ENCODE data around the gene AQP6. TPM values are rescaled to one million over a fixed set of nuclear protein-coding genes. Genes with fewer than 3 reads are reported as not detected.

AQP6 gene
- total and polyA plus RNA-seq, 2 experiments from 2014 or later = 0.23 TPM; not detected in 1

DNA sequence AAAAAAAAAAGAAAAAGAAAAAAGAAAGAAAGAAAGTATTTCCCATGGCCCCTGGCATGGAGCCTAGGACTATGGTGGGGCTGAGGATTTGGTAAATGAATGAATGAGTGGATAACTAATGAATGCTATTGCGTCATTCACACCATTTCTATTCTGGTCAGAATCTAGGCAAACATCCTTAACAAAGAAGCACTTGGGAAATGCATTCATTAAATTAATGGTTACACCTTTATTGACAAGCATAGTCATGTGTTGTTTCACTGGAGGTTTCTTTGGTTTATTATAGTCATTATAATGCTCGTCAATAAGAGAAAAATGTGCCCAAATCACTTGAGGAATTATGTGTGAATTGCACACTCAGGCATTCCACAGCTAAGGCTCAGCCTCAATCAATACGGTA lies 35.8 kb upstream of the AQP6 start:
- no peak overlapping the region for H2AFZ ChIP-seq
- 89% methylated on average over 3 of the region's 3 CpGs for WGBS (ENCODE audit: low lambda C conversion rate, missing lambda C conversion rate)
- no peaks in the 10 kb centered on the region for H4K20me1 ChIP-seq (ENCODE audit: insufficient read depth, poor library complexity, severe bottlenecking)
- H3K79me2 ChIP-seq = no peaks in the 10 kb centered on the region
- no peaks in the 10 kb centered on the region for H3K9me3 ChIP-seq (ENCODE audit: low read depth)
- no peaks in the 10 kb centered on the region for H3K4me1 ChIP-seq (ENCODE audit: insufficient read depth)
- no peaks in the 10 kb centered on the region for H3K36me3 ChIP-seq (replicated peaks; ENCODE audit: insufficient read depth, low read depth)
- TF ChIP-seq, protein P1, sequence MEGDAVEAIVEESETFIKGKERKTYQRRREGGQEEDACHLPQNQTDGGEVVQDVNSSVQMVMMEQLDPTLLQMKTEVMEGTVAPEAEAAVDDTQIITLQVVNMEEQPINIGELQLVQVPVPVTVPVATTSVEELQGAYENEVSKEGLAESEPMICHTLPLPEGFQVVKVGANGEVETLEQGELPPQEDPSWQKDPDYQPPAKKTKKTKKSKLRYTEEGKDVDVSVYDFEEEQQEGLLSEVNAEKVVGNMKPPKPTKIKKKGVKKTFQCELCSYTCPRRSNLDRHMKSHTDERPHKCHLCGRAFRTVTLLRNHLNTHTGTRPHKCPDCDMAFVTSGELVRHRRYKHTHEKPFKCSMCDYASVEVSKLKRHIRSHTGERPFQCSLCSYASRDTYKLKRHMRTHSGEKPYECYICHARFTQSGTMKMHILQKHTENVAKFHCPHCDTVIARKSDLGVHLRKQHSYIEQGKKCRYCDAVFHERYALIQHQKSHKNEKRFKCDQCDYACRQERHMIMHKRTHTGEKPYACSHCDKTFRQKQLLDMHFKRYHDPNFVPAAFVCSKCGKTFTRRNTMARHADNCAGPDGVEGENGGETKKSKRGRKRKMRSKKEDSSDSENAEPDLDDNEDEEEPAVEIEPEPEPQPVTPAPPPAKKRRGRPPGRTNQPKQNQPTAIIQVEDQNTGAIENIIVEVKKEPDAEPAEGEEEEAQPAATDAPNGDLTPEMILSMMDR (IDR thresholded peaks at IDR 0.05; ENCODE audit: poor library complexity) = no peak
- TF ChIP-seq EZH2 (IDR thresholded peaks at IDR 0.05; ENCODE audit: borderline replicate concordance) = no peak
- no peak overlapping the region for H3K4me2 ChIP-seq
- H3K27ac ChIP-seq = peak overlapping the region; percentile 51
- DNase-seq (ENCODE audit: low spot score) = no peak
- no peak overlapping the region for H3K4me3 ChIP-seq
- no peaks in the 10 kb centered on the region for H3K27me3 ChIP-seq
- no peaks in the 10 kb centered on the region for H3K9me2 ChIP-seq (replicated peaks; ENCODE audit: insufficient read depth)

DNA sequence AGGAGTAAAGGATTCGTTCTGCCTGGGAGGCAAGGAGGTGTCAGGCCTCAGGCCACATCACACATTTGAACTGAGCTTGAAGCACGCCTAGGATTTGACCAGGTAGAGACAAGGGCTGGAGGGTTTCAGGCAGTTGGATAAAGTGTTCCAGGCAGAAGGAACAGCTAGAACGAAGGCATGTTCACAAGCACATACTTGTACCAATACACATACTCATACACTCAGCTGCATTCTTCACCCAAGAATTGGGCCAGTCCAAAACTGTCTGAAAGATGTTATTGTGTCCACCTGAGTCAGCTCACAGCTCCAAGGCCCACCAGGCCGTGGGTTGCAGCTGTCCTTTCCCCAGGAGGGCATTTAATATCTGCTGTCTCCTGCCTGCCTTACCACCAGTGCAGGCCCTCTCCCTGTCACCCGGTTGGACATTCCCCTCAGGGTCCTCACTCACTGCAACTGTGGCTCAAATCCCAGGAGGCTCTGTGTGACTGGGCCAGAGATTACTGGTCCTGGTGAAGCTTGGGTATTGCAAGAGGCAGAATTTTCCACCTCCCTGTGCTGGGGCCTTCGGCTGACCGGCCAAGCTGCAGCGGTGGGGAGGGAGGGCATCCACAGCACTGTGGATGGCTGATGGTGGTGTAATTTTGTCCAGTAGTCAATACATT lies 35.0 kb upstream of the AQP6 start:
- 74% methylated on average over 8 of the region's 8 CpGs for WGBS (ENCODE audit: low lambda C conversion rate, missing lambda C conversion rate)
- Histone ChIP-seq H3K4me2 (no peak overlapping the region), H3K9me2 (replicated peaks; ENCODE audit: insufficient read depth) (no peaks in the 10 kb centered on the region), H3K27ac (peak overlapping the region; percentile 51), H2AFZ (no peak overlapping the region), H3K9me3 (ENCODE audit: low read depth) (no peaks in the 10 kb centered on the region), H3K36me3 (replicated peaks; ENCODE audit: insufficient read depth, low read depth) (no peaks in the 10 kb centered on the region), H3K4me3 (no peak overlapping the region), H3K79me2 (no peaks in the 10 kb centered on the region), H3K4me1 (ENCODE audit: insufficient read depth) (no peaks in the 10 kb centered on the region), H3K27me3 (no peaks in the 10 kb centered on the region), H4K20me1 (ENCODE audit: insufficient read depth, poor library complexity, severe bottlenecking) (no peaks in the 10 kb centered on the region)
- TF ChIP-seq, protein P1 (IDR thresholded peaks at IDR 0.05; ENCODE audit: poor library complexity) = no peak
- TF ChIP-seq EZH2phosphoT487 (IDR thresholded peaks at IDR 0.05; ENCODE audit: low read depth, severe bottlenecking, unreplicated experiment) = no peak
- no peak for TF ChIP-seq EZH2 (IDR thresholded peaks at IDR 0.05; ENCODE audit: borderline replicate concordance)
- no peak for DNase-seq (ENCODE audit: low spot score)

DNA sequence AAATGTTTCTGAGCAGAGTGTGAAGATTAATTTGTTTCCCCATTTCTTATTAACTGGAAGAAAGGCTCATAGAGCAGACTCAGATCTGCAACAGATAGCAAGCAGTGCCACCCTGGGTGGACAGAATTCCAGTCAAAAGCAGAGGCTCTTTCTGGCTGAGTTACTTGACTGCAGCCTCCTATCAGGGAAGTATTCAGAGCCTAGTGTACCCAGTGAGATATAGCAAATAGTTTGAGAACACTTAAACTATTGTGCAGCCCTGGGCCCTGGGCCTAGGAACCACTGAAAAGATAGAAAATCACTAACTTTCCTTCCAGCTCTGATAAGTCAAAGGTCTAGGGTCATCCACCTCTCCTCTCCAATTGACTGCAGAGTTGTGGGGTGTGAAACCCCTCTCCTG lies 33.4 kb upstream of the AQP6 start:
- no peak overlapping the region for H3K4me2 ChIP-seq
- H2AFZ ChIP-seq = no peak overlapping the region
- no peaks in the 10 kb centered on the region for H3K9me2 ChIP-seq (replicated peaks; ENCODE audit: insufficient read depth)
- H4K20me1 ChIP-seq (ENCODE audit: insufficient read depth, poor library complexity, severe bottlenecking) = no peaks in the 10 kb centered on the region
- DNase-seq (ENCODE audit: low spot score) = no peak
- no peaks in the 10 kb centered on the region for H3K9me3 ChIP-seq (ENCODE audit: low read depth)
- H3K79me2 ChIP-seq = no peaks in the 10 kb centered on the region
- no peaks in the 10 kb centered on the region for H3K36me3 ChIP-seq (replicated peaks; ENCODE audit: insufficient read depth, low read depth)
- H3K27ac ChIP-seq = no peak overlapping the region
- H3K4me3 ChIP-seq = no peak overlapping the region
- TF ChIP-seq, protein P1 (IDR thresholded peaks at IDR 0.05; ENCODE audit: poor library complexity) = no peak
- TF ChIP-seq EZH2 (IDR thresholded peaks at IDR 0.05; ENCODE audit: borderline replicate concordance) = no peak
- TF ChIP-seq EZH2phosphoT487 (IDR thresholded peaks at IDR 0.05; ENCODE audit: low read depth, severe bottlenecking, unreplicated experiment) = no peak
- no peaks in the 10 kb centered on the region for H3K4me1 ChIP-seq (ENCODE audit: insufficient read depth)
- H3K27me3 ChIP-seq = no peaks in the 10 kb centered on the region

DNA sequence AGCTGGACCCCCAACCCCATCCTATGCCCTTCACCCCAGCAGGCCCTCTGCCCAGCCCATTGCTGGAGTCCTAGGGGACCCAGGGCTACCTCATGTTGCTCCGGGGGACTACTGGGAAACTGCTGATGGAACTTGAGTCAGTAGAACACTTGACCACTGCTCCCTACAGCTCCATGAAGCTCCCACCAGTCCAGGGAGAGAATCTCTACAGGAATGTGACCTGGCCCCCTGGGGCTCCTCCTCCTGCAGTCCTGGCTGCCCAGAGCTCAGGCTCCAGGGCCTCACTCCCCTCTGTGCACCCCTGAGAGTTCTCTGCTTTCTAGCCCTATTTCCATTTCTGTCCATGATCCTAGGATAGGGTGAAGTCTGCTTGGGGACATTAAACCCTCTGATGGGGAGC lies 33.0 kb upstream of the AQP6 start:
- no peak for DNase-seq (ENCODE audit: low spot score)
- Histone ChIP-seq H3K4me2 (no peak overlapping the region), H3K4me3 (no peak overlapping the region), H3K79me2 (no peaks in the 10 kb centered on the region), H3K9me3 (ENCODE audit: low read depth) (no peaks in the 10 kb centered on the region), H3K4me1 (ENCODE audit: insufficient read depth) (no peaks in the 10 kb centered on the region), H2AFZ (no peak overlapping the region), H3K27me3 (no peaks in the 10 kb centered on the region), H3K9me2 (replicated peaks; ENCODE audit: insufficient read depth) (no peaks in the 10 kb centered on the region), H4K20me1 (ENCODE audit: insufficient read depth, poor library complexity, severe bottlenecking) (no peaks in the 10 kb centered on the region), H3K36me3 (replicated peaks; ENCODE audit: insufficient read depth, low read depth) (no peaks in the 10 kb centered on the region), H3K27ac (no peak overlapping the region)
- WGBS (ENCODE audit: low lambda C conversion rate, missing lambda C conversion rate) = 100% methylated on average over 1 of the region's 1 CpG
- TF ChIP-seq, protein P1 (IDR thresholded peaks at IDR 0.05; ENCODE audit: poor library complexity) = no peak
- TF ChIP-seq EZH2phosphoT487 (IDR thresholded peaks at IDR 0.05; ENCODE audit: low read depth, severe bottlenecking, unreplicated experiment) = no peak
- TF ChIP-seq EZH2 (IDR thresholded peaks at IDR 0.05; ENCODE audit: borderline replicate concordance) = no peak

Measured in hepatocyte (in vitro differentiated cells).